ENCODE measurements around the gene POU6F2. TPM values are rescaled to one million over a fixed set of nuclear protein-coding genes. Genes with fewer than 3 reads are reported as not detected.

POU6F2 gene
- total RNA-seq, 1 experiment from 2014 or later, result not detected

- in situ Hi-C loops (cut with HindIII; ENCODE audit: low pct_unique_long_range_greater_than_20kb, low sequenced_read_pairs) (no loop called here), intact Hi-C loops (cut with micrococcal nuclease; ENCODE audit: unreplicated experiment) (no loop called here)
- Histone ChIP-seq H3K27ac (ENCODE audit: low read length) (no peak overlapping the region), H3K4me1 (ENCODE audit: control insufficient read depth, insufficient read depth, low read length) (no peaks in the 10 kb centered on the region), H3K4me3 (ENCODE audit: low read depth in 2 of 2, low read length in 2 of 2) (no peak overlapping the region), H3K27me3 (ENCODE audit: control insufficient read depth, insufficient read depth, low read length) (no peaks in the 10 kb centered on the region), H3K9me3 (ENCODE audit: control insufficient read depth, insufficient read depth, low read depth, low read length) (no peaks in the 10 kb centered on the region), H3K36me3 (ENCODE audit: control insufficient read depth, insufficient read depth, low read length) (no peaks in the 10 kb centered on the region)
- DNase-seq (ENCODE audit: low read depth, low spot score) (no peak), ATAC-seq (no peak)
- no peak for TF ChIP-seq REST (IDR thresholded peaks at IDR 0.05; ENCODE audit: insufficient read depth in 1 of 2, low read depth in 2 of 2, low read length in 1 of 2)
- no peak for TF ChIP-seq POLR2AphosphoS5 (IDR thresholded peaks at IDR 0.05; ENCODE audit: low read depth, low read length)
- TF ChIP-seq SIN3A (IDR thresholded peaks at IDR 0.05; ENCODE audit: borderline replicate concordance, insufficient read depth, low read depth, low read length), result no peak
- ChIA-PET POLR2A (no interaction called here), CTCF (no interaction called here)
- BruUV-seq (replicated peaks), result no TSS peak
Measured at GRCh38 chr7:39069896-39070881, 92.5 kb downstream of the POU6F2 start.

- Histone ChIP-seq H3K4me1 (ENCODE audit: control insufficient read depth, insufficient read depth, low read length) (no peaks in the 10 kb centered on the region), H3K27me3 (ENCODE audit: control insufficient read depth, insufficient read depth, low read length) (no peaks in the 10 kb centered on the region), H3K4me3 (ENCODE audit: low read depth in 2 of 2, low read length in 2 of 2) (no peak overlapping the region), H3K27ac (ENCODE audit: low read length) (no peak overlapping the region), H3K9me3 (ENCODE audit: control insufficient read depth, insufficient read depth, low read depth, low read length) (no peaks in the 10 kb centered on the region), H3K36me3 (ENCODE audit: control insufficient read depth, insufficient read depth, low read length) (no peaks in the 10 kb centered on the region)
- no peak for TF ChIP-seq TCF7L2 (IDR thresholded peaks at IDR 0.05; ENCODE audit: low read depth, low read length)
- TF ChIP-seq SIN3A (IDR thresholded peaks at IDR 0.05; ENCODE audit: borderline replicate concordance, insufficient read depth, low read depth, low read length), result no peak
- TF ChIP-seq POLR2AphosphoS5 (IDR thresholded peaks at IDR 0.05; ENCODE audit: low read depth, low read length), result no peak
- no peak for TF ChIP-seq CTCF (IDR thresholded peaks at IDR 0.05)
- no peak for TF ChIP-seq REST (IDR thresholded peaks at IDR 0.05; ENCODE audit: insufficient read depth in 1 of 2, low read depth in 2 of 2, low read length in 1 of 2)
- ATAC-seq (no peak), DNase-seq (ENCODE audit: low read depth, low spot score) (no peak)
- in situ Hi-C loops (cut with HindIII; ENCODE audit: low pct_unique_long_range_greater_than_20kb, low sequenced_read_pairs), result no loop called here
- ChIA-PET POLR2A (no interaction called here), CTCF (no interaction called here)
- BruUV-seq (replicated peaks), result no TSS peak
- intact Hi-C loops (cut with micrococcal nuclease; ENCODE audit: unreplicated experiment), result no loop called here
Measured at GRCh38 chr7:39071116-39071515, 93.4 kb downstream of the POU6F2 start.
